Activated gamma-delta T cell (primary cell): ENCODE results near the gene RNF187.
"Not testable (repeated sequence)": the region's sequence is repeated elsewhere in the genome, so short reads cannot be mapped to it uniquely, and the experiment has no call there.

Experiments
- DNase-seq: peaks from one replicate; lab custom pipeline; 2025; lab: John Stamatoyannopoulos, UW

RNF187 gene

DNA sequence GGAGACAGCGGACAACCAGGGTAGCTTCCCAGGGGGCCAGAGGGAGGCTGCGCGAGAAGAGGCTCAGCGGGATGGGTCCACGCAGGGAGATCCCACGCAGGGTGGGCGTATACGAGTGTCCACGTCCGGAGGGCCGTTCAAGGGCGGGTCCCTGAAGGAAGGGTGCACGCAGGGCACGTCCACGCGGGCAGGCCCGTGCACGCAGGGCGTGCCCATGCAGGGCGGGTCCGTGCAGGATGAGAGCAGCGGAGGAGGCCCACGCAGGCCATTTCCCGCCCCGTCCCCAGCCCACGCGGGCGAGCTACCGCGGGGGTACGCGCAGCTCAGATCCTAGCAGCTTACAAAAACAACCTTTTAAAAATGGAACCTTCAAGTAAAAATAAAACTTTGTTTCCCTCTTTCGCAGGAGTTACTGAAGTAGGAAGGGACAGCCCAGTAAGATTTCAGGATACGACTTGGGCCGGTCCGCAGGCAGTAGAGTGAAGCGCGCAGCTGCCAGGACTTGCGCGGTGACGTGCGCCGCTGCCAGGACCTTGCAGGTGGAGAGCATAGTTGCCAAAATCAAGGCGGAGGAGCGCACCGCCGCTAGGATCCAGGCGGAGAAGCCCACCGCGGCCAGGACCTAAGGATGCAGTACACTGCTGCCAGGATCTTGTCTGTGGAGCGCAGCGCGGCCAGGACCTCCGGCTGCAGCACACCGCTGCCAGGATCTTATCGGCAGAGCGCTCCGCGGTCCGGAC, 416 bp upstream of the RNF187 start:
- DNase-seq: peak; percentile 67

DNA sequence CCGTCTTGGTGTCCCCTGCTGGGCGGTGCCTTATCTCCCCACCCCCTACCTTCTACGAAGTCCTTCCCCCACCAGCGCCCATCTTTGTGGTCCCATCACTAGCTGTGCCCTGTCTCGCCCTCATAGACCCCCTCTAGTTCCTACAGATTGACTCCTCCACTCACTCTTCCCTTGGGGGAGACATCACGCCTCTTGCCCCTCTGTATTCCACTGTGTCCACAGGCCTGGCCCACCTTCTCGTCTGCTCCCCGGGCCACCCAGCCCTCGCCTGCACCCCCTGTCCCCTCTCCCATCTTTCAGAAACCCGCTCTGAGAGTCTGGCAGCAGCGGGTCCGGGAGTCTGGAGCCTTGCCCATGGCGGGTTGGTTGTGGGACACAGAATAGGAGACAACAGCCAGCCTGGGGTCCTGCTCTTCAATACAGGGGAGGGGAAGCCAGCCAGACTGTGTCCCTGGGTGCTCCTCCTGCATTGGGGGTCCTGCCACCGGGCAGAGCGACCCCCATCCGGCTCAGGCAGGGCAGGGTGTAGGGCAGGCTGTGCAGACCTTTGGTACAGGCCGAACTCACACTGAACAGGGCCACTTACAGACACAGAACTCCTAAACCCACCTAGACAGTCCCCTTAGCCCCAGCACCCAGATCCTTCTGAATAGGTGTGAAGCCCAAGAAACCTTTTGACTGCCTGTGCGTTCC, 1.1 kb downstream of the RNF187 start:
- DNase-seq: no peak

- no peak for DNase-seq
Measured at GRCh38 chr1:228488818-228489674, 1.9 kb downstream of the RNF187 start.

- DNase-seq: no peak
Measured at GRCh38 chr1:228490120-228491078, 3.2 kb downstream of the RNF187 start.

DNA sequence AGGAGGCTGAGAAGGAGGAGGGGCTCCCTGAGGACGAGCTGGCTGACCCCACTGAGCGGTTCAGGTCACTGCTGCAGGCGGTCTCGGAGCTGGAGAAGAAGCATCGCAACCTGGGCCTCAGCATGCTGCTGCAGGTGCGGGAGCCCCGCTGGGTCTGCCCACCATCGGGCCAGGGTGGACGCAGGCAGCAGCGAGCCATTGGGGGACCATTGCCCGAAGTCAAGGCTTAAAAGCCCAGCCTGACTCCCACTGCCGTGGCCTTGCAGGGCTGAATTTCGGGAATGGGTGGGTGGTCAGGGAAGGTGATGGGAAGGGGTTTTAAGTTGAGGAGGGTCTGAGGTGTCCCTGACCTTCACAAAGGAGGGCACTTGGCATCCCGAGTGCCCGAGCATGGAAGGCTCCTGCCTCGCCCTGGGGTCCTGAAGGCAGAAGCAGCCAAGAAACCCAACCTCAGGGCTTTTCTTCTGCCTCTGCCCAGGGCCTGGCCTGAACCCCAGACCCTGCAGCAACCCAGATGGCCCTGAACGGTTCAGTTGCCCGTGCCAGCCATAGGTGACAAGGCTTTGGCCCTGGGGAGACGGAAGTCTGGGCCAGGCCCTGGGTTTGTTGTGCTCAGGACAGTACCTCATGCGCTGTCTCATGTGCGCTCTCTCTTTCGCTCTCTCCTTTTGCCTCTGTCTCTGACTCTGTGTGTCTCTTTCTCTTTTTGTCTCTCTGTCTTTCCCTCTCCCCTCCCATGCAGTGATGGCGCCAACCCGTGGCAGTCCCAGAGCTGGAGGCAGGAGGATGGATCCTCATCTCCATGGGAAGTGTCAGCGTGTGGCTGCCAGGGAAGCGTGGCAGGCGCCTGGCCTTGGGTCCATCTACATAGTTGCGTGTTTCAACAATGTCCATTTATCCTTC, 6.2 kb downstream of the RNF187 start:
- DNase-seq: no peak

- no peak for DNase-seq
Measured at GRCh38 chr1:228494044-228494353, 6.8 kb downstream of the RNF187 start.

DNA sequence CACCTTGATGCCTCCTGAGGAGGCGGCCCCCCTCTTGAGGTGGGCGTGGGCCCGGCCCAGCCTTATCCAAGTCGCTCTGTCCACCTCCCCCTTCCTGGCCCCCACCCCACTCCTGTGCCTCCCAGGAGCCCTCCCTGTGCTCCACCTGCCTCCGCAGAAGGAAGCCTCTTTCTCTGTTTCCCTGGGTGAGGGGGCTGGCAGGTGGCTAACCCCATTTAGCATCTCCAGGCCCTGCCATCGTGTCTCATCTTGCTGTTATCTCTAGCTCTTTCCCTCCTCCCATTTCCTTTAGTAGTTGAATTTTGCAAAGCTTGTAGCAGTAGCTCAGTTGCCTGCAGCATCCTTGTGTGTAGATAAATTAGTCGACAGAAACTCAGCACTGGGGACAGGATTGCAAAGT, 7.2 kb downstream of the RNF187 start:
- no peak for DNase-seq

- DNase-seq: no peak
Measured at GRCh38 chr1:228494970-228495853, 8.0 kb downstream of the RNF187 start.

GRCh38 chr1:228496084-228496483, 8.9 kb downstream of the RNF187 start:
- DNase-seq: no peak

GRCh38 chr1:228496494-228496893, 9.3 kb downstream of the RNF187 start:
- no peak for DNase-seq

DNA sequence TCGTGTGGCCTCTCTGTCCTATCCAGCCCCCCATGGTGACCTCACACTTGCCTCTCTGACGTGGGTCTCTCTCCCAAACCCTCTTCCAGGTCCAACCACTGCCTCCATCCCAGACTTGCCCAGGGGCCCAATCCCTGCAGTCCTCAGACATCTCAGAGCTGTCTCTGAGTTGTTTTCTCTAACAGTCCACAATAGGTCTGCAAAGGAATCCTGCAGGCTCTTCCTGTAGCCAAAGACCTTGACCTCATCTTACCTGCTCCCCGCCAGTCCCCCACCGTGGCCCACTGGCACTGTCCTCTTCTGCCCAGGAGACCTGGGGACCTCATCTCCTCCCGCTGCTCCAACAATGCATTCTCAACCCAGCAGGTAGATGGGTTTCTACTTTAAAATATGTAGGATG, 10.0 kb downstream of the RNF187 start:
- DNase-seq: no peak

- DNase-seq: no peak
Measured at GRCh38 chr1:228497817-228498216, 10.6 kb downstream of the RNF187 start.

GRCh38 chr1:228500143-228500734, 13.1 kb downstream of the RNF187 start:
- DNase-seq: no peak

GRCh38 chr1:228500901-228501871, 14.0 kb downstream of the RNF187 start:
- DNase-seq: peak; percentile 16

- no peak for DNase-seq
Measured at GRCh38 chr1:228502522-228502921, 15.3 kb downstream of the RNF187 start.

- not testable (repeated sequence) for DNase-seq
Measured at GRCh38 chr1:228505944-228506343, 18.8 kb downstream of the RNF187 start.

GRCh38 chr1:228507961-228508652, 20.9 kb downstream of the RNF187 start:
- no peak for DNase-seq
